ENCODE measurements around the gene HOXA7. TPM values are rescaled to one million over a fixed set of nuclear protein-coding genes. Genes with fewer than 3 reads are reported as not detected.

HOXA7 gene
- total RNA-seq, 2 donors from 2014 or later, result not detected

DNA sequence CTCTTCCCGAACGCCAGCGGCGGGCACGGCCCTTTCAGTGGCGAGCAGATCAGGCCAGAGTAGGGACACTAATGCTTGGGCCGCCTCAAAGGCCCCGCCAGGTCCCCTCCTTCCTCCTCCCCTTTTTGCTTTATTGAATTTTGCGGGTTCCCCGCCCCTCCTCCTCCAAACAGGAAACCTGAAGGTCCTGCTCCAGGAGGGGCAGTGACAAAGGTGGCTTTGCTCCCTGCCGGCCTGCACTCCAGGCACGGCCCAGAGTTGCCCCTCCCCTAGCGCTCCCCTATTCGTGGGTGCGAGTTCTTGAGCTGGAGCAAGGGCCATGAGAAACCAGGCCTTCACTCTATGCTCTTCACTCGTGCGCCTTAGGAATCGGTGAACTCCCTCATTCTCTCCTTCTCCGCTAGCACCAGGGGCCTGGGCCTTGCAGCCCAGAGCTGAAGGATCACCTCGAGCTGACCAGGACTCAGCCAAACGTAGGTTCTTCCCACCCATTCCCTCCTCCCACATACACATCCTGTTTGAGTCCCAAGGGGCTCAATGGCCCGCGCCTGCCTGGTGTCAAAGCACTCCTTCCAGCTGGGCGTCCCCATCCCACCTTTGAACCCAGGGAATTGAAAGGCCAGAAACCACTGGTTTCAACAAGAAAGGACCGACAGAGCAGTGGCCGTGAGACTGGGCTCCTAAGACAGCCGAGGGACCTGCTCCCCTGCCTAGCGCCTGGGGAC is 8.3 kb downstream of the HOXA7 start:
- ATAC-seq (replicated peaks), result no peak
- peaks cover 7% of the 10 kb centered on the region for H3K4me1 Mint-ChIP-seq
- no peak overlapping the region for H3K27ac Mint-ChIP-seq
- peak overlapping the region; percentile 38 for H3K4me3 Mint-ChIP-seq
- no peaks in the 10 kb centered on the region for H3K36me3 Mint-ChIP-seq (ENCODE audit: low read depth)
- H3K9me3 Mint-ChIP-seq, result no peaks in the 10 kb centered on the region
- peaks cover 49% of the 10 kb centered on the region for H3K27me3 Mint-ChIP-seq

DNA sequence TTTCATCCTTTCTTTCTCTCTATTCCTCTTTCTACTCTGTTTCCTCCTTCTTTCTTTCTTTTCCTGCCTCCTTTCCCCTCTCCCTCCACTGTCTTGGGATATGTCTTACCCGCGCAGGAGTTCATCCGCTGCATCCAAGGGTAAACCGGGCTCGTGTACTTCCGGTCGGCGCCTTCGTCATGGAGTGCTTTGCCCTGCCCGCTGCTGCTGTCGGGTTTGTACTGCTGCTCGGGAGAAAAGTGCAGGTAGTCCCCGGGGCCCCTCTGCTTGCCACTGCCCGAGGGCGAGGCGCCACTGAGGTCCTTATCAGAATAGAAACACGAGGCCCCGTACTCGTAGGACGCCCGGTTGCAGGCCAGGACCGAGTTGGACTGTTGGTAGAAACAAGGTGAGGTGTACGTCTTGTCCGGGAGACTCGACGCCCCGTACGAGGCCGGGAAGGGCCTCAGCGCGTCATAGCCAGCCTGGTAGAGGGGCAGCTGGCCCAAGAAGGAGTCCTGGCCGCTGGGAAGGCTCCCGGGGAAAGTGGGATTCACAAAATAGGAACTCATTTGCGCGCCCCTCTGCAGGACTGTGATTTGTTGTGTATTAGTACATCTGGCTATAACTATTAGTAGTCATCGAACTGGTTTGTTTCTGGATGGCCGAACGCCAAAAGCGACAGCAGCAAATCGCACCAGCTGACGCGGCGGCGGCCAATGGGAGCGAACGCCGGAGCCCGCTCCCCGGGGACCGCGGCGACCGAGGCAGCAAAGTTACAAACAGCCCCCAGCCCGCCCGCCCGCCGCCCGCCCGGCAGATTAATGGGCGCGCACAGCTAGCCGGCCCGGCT is 9.1 kb downstream of the HOXA7 start, which contains the start of gene HOXA6:
Gene HOXA6, minus strand, starts transcription at position 576 of the 832 bp plus-strand sequence. Its CDS starts 25 bp downstream, at position 551.
- peak within 1 kb of the TSS; percentile 38 for H3K4me3 Mint-ChIP-seq
- no peaks in the 10 kb centered on the region for H3K9me3 Mint-ChIP-seq
- no peak for ATAC-seq (replicated peaks)
- H3K27me3 Mint-ChIP-seq, result peaks cover 50% of the 10 kb centered on the region
- no peak within 1 kb of the TSS for H3K27ac Mint-ChIP-seq
- H3K4me1 Mint-ChIP-seq, result peaks cover 7% of the 10 kb centered on the region
- H3K36me3 Mint-ChIP-seq (ENCODE audit: low read depth), result no peaks in the 10 kb centered on the region

- peaks cover 46% of the 10 kb centered on the region for H3K27me3 Mint-ChIP-seq
- H3K9me3 Mint-ChIP-seq, result no peaks in the 10 kb centered on the region
- no peaks in the 10 kb centered on the region for H3K36me3 Mint-ChIP-seq (ENCODE audit: low read depth)
- no peak for ATAC-seq (replicated peaks)
- no peak overlapping the region for H3K4me3 Mint-ChIP-seq
- H3K27ac Mint-ChIP-seq, result no peak overlapping the region
- peaks cover 4% of the 10 kb centered on the region for H3K4me1 Mint-ChIP-seq
Observed at GRCh38 chr7:27146491-27147198, 9.8 kb downstream of the HOXA7 start.

DNA sequence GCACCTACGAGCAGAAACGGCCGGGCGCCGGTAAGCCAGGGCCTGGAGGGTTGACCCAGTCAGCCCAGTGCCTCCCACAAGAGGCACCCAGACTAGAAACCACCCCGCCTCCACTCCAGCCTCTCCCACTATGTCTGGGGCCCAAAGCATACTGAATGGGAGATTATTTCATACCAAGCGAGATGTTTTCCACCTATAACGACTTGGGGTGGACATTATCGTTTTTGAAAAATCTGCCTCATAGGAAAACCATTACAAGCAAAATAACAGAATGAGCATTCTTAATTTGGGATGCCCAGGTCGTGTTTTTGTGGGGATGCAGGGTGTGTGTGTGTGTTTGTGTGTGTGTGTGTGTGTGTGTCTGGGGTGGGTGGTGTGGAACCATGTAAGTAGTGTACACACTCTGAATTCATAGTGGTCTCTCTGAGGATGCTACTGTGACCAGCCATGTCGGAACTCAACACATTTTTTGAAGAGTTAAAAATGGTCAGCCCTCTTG is 10.5 kb downstream of the HOXA7 start:
- Mint-ChIP-seq H3K4me3 (no peak overlapping the region), H3K4me1 (no peaks in the 10 kb centered on the region), H3K27me3 (peaks cover 41% of the 10 kb centered on the region), H3K9me3 (no peaks in the 10 kb centered on the region), H3K27ac (no peak overlapping the region), H3K36me3 (ENCODE audit: low read depth) (no peaks in the 10 kb centered on the region)
- ATAC-seq (replicated peaks), result no peak

DNA sequence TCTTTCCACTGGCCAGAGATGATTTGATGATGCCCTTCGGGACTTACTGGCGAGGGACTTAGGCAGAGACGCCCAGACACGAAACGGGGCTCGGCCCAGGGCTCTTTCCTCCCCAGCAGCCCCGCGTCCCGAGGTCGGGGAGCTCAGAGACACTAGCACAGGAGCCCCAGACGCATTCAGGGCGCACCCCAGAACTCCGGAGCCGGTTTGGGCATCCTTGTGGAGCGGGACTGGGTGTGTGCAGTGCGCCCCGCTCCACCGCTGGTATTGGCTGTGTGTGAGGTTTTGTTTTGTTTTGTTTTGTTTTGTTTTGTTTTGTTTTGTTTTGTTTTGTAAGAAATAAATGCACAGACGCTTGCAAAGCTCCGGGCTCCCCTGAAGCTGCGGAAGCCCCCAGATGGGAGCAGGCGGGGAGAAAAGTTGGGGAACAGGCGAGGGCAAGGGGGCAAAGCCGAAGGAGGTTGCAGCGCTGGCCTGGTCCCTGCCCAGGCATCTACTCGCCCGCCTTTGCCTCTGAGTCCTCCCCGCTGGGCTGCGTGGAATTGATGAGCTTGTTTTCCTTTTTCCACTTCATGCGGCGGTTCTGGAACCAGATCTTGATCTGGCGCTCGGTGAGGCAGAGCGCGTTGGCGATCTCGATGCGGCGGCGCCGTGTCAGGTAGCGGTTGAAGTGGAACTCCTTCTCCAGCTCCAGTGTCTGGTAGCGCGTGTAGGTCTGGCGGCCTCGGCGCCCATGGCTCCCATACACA is 11.1 kb downstream of the HOXA7 start:
- Mint-ChIP-seq H3K9me3 (no peaks in the 10 kb centered on the region), H3K27ac (no peak overlapping the region), H3K27me3 (peaks cover 40% of the 10 kb centered on the region), H3K36me3 (ENCODE audit: low read depth) (no peaks in the 10 kb centered on the region), H3K4me3 (no peak overlapping the region), H3K4me1 (no peaks in the 10 kb centered on the region)
- no peak for ATAC-seq (replicated peaks)

GRCh38 chr7:27144781-27145164 is 11.7 kb downstream of the HOXA7 start:
- Mint-ChIP-seq H3K27ac (no peak overlapping the region), H3K36me3 (ENCODE audit: low read depth) (no peaks in the 10 kb centered on the region), H3K27me3 (peaks cover 35% of the 10 kb centered on the region), H3K9me3 (no peaks in the 10 kb centered on the region), H3K4me3 (no peak overlapping the region), H3K4me1 (no peaks in the 10 kb centered on the region)
- ATAC-seq (replicated peaks), result no peak

DNA sequence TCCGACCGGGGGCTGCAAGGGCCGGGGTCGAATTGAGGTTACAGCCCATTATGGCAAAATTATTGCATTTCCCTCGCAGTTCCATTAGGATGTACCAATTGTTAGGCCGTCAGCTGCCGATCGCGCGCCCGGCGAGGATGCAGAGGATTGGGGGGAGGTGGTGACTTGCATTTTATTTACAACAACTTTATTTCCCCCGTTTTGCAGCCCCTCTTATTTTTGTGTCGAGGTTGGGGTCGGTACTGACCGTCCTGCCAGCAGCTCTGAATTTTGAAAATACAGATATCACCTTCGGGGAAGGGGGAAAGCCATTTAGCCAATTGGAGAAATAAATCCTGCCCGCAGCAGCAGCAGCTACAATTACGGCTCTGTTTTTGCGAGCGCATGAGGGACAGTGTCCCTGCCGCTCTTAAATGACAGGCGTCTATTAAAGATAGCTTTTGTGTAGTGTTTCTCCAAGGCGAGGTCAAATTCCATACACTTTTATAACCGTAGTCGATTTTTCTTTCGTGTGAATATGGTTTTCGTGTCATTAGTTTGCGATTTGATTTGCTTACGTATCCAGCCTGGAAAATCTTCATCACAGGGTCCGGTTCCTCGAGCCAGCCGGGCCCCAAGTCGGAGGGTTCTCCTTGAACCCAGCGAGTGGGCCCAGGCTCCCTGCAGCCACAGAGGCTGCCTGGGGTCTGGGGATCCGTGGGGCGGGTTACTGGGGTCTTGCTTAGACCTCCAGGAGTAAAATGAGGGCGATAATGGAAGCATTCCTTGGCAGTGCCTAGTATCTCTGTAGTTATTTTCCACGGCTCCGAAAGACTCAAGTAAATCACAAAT is 12.3 kb downstream of the HOXA7 start:
- no peaks in the 10 kb centered on the region for H3K36me3 Mint-ChIP-seq (ENCODE audit: low read depth)
- no peak overlapping the region for H3K4me3 Mint-ChIP-seq
- ATAC-seq (replicated peaks), result no peak
- H3K9me3 Mint-ChIP-seq, result no peaks in the 10 kb centered on the region
- H3K27me3 Mint-ChIP-seq, result peaks cover 34% of the 10 kb centered on the region
- H3K27ac Mint-ChIP-seq, result no peak overlapping the region
- no peaks in the 10 kb centered on the region for H3K4me1 Mint-ChIP-seq

DNA sequence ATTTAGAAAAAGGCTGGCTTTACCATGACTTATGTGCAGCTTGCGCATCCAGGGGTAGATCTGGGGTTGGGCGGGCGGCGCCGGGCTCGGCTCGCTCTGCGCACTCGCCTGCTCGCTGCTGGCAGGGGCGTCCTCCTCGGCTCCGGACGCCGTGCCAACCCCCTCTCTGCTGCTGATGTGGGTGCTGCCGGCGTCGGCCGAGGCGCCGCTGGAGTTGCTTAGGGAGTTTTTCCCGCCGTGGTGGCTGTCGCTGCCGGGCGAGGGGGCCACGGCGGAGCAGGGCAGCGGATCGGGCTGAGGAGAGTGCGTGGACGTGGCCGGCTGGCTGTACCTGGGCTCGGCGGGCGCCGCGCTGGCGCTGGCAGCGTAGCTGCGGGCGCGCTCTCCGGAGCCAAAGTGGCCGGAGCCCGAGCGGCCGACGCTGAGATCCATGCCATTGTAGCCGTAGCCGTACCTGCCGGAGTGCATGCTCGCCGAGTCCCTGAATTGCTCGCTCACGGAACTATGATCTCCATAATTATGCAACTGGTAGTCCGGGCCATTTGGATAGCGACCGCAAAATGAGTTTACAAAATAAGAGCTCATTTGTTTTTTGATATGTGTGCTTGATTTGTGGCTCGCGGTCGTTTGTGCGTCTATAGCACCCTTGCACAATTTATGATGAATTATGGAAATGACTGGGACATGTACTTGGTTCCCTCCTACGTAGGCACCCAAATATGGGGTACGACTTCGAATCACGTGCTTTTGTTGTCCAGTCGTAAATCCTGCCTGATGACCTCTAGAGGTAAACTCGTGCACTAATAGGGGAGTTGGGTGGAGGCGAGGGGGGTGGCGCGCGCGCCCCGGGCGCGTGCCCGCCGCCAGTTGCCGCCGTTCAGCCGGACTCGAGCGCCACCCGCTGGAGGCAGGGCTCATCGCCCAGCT is 13.2 kb downstream of the HOXA7 start, which contains the start of gene HOXA5:
Gene HOXA5, minus strand, starts transcription at position 659 of the 927 bp plus-strand sequence. Its CDS starts 74 bp downstream, at position 585.
- H3K27ac Mint-ChIP-seq, result no peak within 1 kb of the TSS
- H3K4me1 Mint-ChIP-seq, result no peaks in the 10 kb centered on the region
- peaks cover 31% of the 10 kb centered on the region for H3K27me3 Mint-ChIP-seq
- H3K9me3 Mint-ChIP-seq, result no peaks in the 10 kb centered on the region
- no peak for ATAC-seq (replicated peaks)
- H3K36me3 Mint-ChIP-seq (ENCODE audit: low read depth), result no peaks in the 10 kb centered on the region
- H3K4me3 Mint-ChIP-seq, result no peak within 1 kb of the TSS

DNA sequence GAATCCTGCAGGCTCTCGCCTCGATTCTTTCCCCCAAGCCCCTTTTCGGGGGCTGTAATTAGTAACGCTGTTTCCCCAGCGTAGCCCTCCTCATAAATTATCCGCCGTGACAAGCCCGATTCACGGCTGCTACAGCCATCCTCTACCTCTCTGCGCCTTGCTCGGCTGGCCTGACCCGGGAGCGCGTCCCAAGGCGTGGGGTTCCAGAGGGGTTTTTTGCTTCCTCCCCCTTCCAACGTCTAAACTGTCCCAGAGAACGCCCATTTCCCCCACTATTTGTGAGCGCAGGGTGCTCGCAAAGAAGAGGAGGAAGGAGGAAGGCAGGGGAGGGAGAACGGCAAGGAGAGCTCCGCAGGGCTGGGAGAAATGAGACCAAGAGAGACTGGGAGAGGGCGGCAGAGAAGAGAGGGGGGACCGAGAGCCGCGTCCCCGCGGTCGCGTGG is 13.9 kb downstream of the HOXA7 start:
- Mint-ChIP-seq H3K27me3 (peaks cover 34% of the 10 kb centered on the region), H3K4me1 (no peaks in the 10 kb centered on the region), H3K27ac (no peak overlapping the region), H3K4me3 (no peak overlapping the region), H3K36me3 (ENCODE audit: low read depth) (no peaks in the 10 kb centered on the region), H3K9me3 (no peaks in the 10 kb centered on the region)
- ATAC-seq (replicated peaks), result no peak

DNA sequence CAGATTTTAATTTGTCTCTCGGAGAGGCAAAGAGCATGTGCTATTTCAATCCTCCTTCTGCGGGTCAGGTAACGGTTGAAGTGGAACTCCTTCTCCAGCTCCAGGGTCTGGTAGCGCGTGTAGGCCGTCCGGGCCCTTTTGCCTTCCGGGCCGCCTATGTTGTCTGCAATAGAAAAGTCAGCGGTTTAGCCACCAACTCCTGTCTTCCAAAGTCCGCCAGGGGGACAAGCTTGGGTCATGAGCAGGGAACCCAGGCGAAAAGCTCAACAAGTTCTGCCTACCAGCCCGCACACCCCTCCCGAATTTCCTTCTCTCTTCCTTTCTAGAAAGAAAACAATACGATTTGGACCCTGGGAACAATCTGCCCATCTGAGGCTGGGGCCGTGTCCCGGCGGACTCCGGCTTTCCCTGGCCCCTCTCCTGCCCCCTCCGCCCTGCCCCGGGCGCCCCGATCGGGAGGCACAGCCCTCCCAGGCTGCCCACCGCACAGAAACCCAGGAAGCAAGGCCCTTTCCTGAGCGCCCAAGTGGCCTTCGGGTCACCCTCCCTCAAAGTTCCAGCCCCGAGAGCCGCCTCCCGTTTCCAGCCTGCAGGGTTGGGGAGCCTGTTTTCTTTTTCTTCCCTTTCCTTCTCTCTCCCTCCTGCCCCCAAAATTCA is 14.4 kb downstream of the HOXA7 start:
- no peak overlapping the region for H3K27ac Mint-ChIP-seq
- no peak overlapping the region for H3K4me3 Mint-ChIP-seq
- H3K4me1 Mint-ChIP-seq, result no peaks in the 10 kb centered on the region
- no peak for ATAC-seq (replicated peaks)
- no peaks in the 10 kb centered on the region for H3K9me3 Mint-ChIP-seq
- peaks cover 36% of the 10 kb centered on the region for H3K27me3 Mint-ChIP-seq
- no peaks in the 10 kb centered on the region for H3K36me3 Mint-ChIP-seq (ENCODE audit: low read depth)

GRCh38 chr7:27141137-27141922 is 15.1 kb downstream of the HOXA7 start:
- Mint-ChIP-seq H3K36me3 (ENCODE audit: low read depth) (no peaks in the 10 kb centered on the region), H3K9me3 (no peaks in the 10 kb centered on the region), H3K27me3 (peaks cover 31% of the 10 kb centered on the region), H3K27ac (no peak overlapping the region), H3K4me3 (no peak overlapping the region), H3K4me1 (no peaks in the 10 kb centered on the region)
- no peak for ATAC-seq (replicated peaks)

Measured in activated T-helper 17 cell treated with anti-CD3 and anti-CD28 coated beads, Interleukin-2, amount 50 U/mL, for 72 hours (primary cell).